Thoracic aorta (tissue), 2 donors: ENCODE results near the gene TBC1D13. TPM values are rescaled to one million over a fixed set of nuclear protein-coding genes. Genes with fewer than 3 reads are reported as not detected.
"Not testable (repeated sequence)": the region's sequence is repeated elsewhere in the genome, so short reads cannot be mapped to it uniquely, and the experiment has no call there.

Source experiments
- ATAC-seq: fragments of 150-250 bp; one replicate; pipeline ENCODE4 v1.8.0; 2017; ENCODE audit warnings: low read depth; ENCODE audit not compliant: insufficient number of reproducible peaks, low FRiP score
- DNase-seq: peaks from one replicate; pipeline ENCODE4 v3.0.0-alpha.2; 2020; ENCODE audit warnings: low spot score
- H3K27ac ChIP-seq, 2 donors: fragments of 200-600 bp; sonication (generic); 1 replicate in 1 of 2; 2 replicates in 1 of 2; pipeline ENCODE4 v1.5.1; 2016; ENCODE audit warnings: mild to moderate bottlenecking in 2 of 2, moderate library complexity in 2 of 2
- H3K27me3 ChIP-seq: fragments of 200-600 bp; sonication (generic); replicated peaks from 2 replicates; pipeline ENCODE4 v1.6.0; 2016; ENCODE audit warnings: mild to moderate bottlenecking; ENCODE audit not compliant: insufficient read depth
- H3K36me3 ChIP-seq: fragments of 200-600 bp; sonication (generic); one replicate; pipeline ENCODE4 v1.5.1; 2016
- H3K4me1 ChIP-seq, 2 donors: fragments of 200-600 bp; sonication (generic); 1 replicate in 1 of 2; 2 replicates in 1 of 2; pipeline versions ENCODE4 v1.5.1 to v1.6.0; 2016; ENCODE audit warnings: low read depth in 2 of 2, mild to moderate bottlenecking in 1 of 2; ENCODE audit not compliant: control insufficient read depth in 1 of 2
- H3K4me3 ChIP-seq: fragments of 200-600 bp; sonication (generic); 2 replicates; pipeline ENCODE4 v1.5.1; 2016; ENCODE audit warnings: mild to moderate bottlenecking
- H3K9me3 ChIP-seq: fragments of 200-600 bp; sonication (generic); 2 replicates; pipeline ENCODE4 v1.5.1; 2016
- total RNA-seq, 2 donors: library from RNA; depleted of rRNA; stranded (reverse); fragments of >200 nt; gene quantifications; one replicate each; pipeline versions ENCODE4 v1.1.0 to v1.2.3, GENCODE V29; 2016
- TF ChIP-seq, protein P1 (sequence below): fragments of 200-600 bp; sonication (generic); IDR thresholded peaks from one replicate; pipeline ENCODE4 v1.5.1; 2019; ENCODE audit warnings: antibody characterized with exemption

TBC1D13 gene
- total RNA-seq, 2 donors from 2014 or later, result 15.6 to 25.7 TPM

- H3K27me3 ChIP-seq, result no peaks in the 10 kb centered on the region
- DNase-seq (no peak), ATAC-seq (no peak)
- H3K27ac ChIP-seq, result no peak overlapping the region
- H3K4me3 ChIP-seq, result no peak overlapping the region
- no peaks in the 10 kb centered on the region for H3K4me1 ChIP-seq
- H3K9me3 ChIP-seq, result no peaks in the 10 kb centered on the region
- TF ChIP-seq, protein P1, sequence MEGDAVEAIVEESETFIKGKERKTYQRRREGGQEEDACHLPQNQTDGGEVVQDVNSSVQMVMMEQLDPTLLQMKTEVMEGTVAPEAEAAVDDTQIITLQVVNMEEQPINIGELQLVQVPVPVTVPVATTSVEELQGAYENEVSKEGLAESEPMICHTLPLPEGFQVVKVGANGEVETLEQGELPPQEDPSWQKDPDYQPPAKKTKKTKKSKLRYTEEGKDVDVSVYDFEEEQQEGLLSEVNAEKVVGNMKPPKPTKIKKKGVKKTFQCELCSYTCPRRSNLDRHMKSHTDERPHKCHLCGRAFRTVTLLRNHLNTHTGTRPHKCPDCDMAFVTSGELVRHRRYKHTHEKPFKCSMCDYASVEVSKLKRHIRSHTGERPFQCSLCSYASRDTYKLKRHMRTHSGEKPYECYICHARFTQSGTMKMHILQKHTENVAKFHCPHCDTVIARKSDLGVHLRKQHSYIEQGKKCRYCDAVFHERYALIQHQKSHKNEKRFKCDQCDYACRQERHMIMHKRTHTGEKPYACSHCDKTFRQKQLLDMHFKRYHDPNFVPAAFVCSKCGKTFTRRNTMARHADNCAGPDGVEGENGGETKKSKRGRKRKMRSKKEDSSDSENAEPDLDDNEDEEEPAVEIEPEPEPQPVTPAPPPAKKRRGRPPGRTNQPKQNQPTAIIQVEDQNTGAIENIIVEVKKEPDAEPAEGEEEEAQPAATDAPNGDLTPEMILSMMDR, result no peak
- H3K36me3 ChIP-seq, result peaks cover 8% of the 10 kb centered on the region
Measured at GRCh38 chr9:128835246-128836210, 48.5 kb downstream of the TBC1D13 start.

GRCh38 chr9:128836509-128837145, 49.6 kb downstream of the TBC1D13 start:
- Histone ChIP-seq H3K4me3 (no peak overlapping the region), H3K4me1 (no peaks in the 10 kb centered on the region), H3K27ac (no peak overlapping the region), H3K9me3 (no peaks in the 10 kb centered on the region), H3K36me3 (peaks cover 8% of the 10 kb centered on the region), H3K27me3 (no peaks in the 10 kb centered on the region)
- ATAC-seq (no peak), DNase-seq (no peak)
- TF ChIP-seq, protein P1, result no peak

GRCh38 chr9:128838338-128838737, 51.3 kb downstream of the TBC1D13 start:
- peaks cover 8% of the 10 kb centered on the region for H3K36me3 ChIP-seq
- no peak overlapping the region for H3K27ac ChIP-seq
- no peaks in the 10 kb centered on the region for H3K27me3 ChIP-seq
- DNase-seq, result no peak
- no peak for ATAC-seq
- H3K4me3 ChIP-seq, result no peak overlapping the region
- TF ChIP-seq, protein P1, result no peak
- no peaks in the 10 kb centered on the region for H3K4me1 ChIP-seq
- H3K9me3 ChIP-seq, result no peaks in the 10 kb centered on the region

DNA sequence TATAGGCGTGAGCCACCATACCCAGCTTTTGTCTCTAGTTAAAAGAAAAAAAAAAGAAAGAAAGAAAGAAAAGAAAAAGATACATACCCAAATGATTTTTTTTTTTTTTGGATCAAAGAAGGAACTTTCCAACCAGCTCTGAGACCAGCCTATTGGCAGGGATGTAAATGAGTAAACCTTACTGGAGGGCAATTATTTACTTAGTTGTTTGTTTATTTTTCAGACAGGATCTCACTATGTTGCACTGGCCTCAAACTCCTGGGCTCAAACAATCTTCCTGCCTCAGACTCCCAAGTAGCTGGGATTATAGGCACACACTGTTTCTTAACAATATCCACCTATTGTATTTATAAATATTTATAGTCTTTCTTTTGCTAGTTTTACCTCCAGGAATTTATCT, 53.5 kb downstream of the TBC1D13 start:
- ATAC-seq (no peak), DNase-seq (no peak)
- Histone ChIP-seq H3K4me3 (no peak overlapping the region), H3K27me3 (no peaks in the 10 kb centered on the region), H3K36me3 (peaks cover 3% of the 10 kb centered on the region), H3K9me3 (no peaks in the 10 kb centered on the region), H3K4me1 (no peaks in the 10 kb centered on the region), H3K27ac (no peak overlapping the region)
- TF ChIP-seq, protein P1, result no peak

- DNase-seq, result no peak
- ATAC-seq, result no peak
- TF ChIP-seq, protein P1, result no peak
- Histone ChIP-seq H3K27me3 (no peaks in the 10 kb centered on the region), H3K27ac (no peak overlapping the region), H3K36me3 (no peaks in the 10 kb centered on the region), H3K4me3 (no peak overlapping the region), H3K9me3 (no peaks in the 10 kb centered on the region), H3K4me1 (no peaks in the 10 kb centered on the region)
Measured at GRCh38 chr9:128841694-128842492, 54.8 kb downstream of the TBC1D13 start.

GRCh38 chr9:128843171-128843570, 56.1 kb downstream of the TBC1D13 start:
- H3K4me3 ChIP-seq, H3K36me3 ChIP-seq, ATAC-seq, H3K27me3 ChIP-seq, H3K27ac ChIP-seq, H3K9me3 ChIP-seq, DNase-seq, H3K4me1 ChIP-seq: not testable (repeated sequence)
